ENCODE results near the gene PRPSAP2. TPM values are rescaled to one million over a fixed set of nuclear protein-coding genes. Genes with fewer than 3 reads are reported as not detected.

PRPSAP2 gene
- total and polyA plus RNA-seq, 10 donors = 26.3 to 44.8 (median 30.4) TPM

DNA sequence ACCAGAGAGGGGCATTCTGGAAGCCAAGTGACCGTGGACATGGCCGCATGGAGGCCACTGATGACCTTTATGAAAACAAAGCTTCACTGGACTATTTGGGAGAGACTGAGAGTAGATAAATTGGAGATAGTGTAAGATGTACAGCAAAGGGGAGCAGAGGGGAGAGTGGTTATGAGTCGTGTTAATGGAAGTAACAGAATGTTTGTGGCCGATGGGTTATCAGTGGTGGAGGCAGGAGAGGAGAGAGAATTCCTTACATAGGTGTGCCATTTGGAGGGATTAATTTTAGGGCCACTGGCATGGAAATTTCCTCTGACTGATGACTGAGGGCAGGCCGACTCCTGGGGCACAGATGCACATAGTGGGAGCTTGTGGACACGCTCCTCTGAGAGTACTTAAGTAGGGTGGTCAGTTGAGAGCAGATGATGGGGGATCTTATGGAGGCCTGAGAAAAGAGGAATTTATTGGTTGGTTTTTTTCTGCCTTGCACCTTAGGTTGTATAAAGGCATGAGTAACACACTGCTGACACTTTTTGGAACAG is 19.2 kb downstream of the PRPSAP2 start:
- no peak for DNase-seq
- intact Hi-C loops (cut with DNase I; ENCODE audit: low total_unique reads) = no loop called here
- H3K27ac ChIP-seq = no peak overlapping the region
- no peaks in the 10 kb centered on the region for H3K9me3 ChIP-seq
- H3K27me3 ChIP-seq (replicated peaks in 1 of 7) = no peaks in the 10 kb centered on the region
- no peak overlapping the region for H3K4me3 ChIP-seq
- no peak for TF ChIP-seq POLR2A (IDR thresholded peaks at IDR 0.05)
- TF ChIP-seq POLR2AphosphoS5 (IDR thresholded peaks at IDR 0.05) = no peak
- 95 to 99% (median 96%) methylated on average over 6 of the region's 6 CpGs for WGBS, 5 donors
- H3K36me3 ChIP-seq = peaks cover 5 to 100% (median 82%) of the 10 kb centered on the region in 6 donors
- H3K4me1 ChIP-seq = no peaks in the 10 kb centered on the region

GRCh38 chr17:18888766-18889290 is 30.9 kb downstream of the PRPSAP2 start:
- Histone ChIP-seq H3K9me3 (no peaks in the 10 kb centered on the region), H3K27me3 (replicated peaks in 1 of 7) (no peaks in the 10 kb centered on the region), H3K4me3 (no peak overlapping the region), H3K4me1 (peaks cover 0 to 13% (median 0%) of the 10 kb centered on the region in 6 donors), H3K27ac (peak overlapping the region in 1 of 8 donors; percentile 4), H3K36me3 (peaks cover 0 to 84% (median 64%) of the 10 kb centered on the region in 6 donors)
- TF ChIP-seq CTCF (IDR thresholded peaks at IDR 0.05 in 8 of 11, conservative IDR thresholded peaks at IDR 0.05 in 3 of 11) (no peak), POLR2A (IDR thresholded peaks at IDR 0.05) (no peak), POLR2AphosphoS5 (IDR thresholded peaks at IDR 0.05) (no peak)
- intact Hi-C loops (cut with DNase I; ENCODE audit: low total_unique reads) = no loop called here
- DNase-seq = no peak
- WGBS, 5 donors = 39 to 91% (median 74%) methylated on average over 2 to 9 of the region's 9 CpGs

GRCh38 chr17:18889658-18890057 is 31.7 kb downstream of the PRPSAP2 start:
- 90 to 96% (median 93%) methylated on average over 5 of the region's 5 CpGs for WGBS, 5 donors
- TF ChIP-seq POLR2A (IDR thresholded peaks at IDR 0.05) (no peak), POLR2AphosphoS5 (IDR thresholded peaks at IDR 0.05) (no peak), CTCF (IDR thresholded peaks at IDR 0.05 in 8 of 11, conservative IDR thresholded peaks at IDR 0.05 in 3 of 11) (no peak)
- no peak for DNase-seq

GRCh38 chr17:18891541-18891940 is 33.6 kb downstream of the PRPSAP2 start:
- no peaks in the 10 kb centered on the region for H3K27me3 ChIP-seq (replicated peaks in 1 of 7)
- DNase-seq = no peak
- H3K36me3 ChIP-seq = peaks cover 0 to 84% (median 48%) of the 10 kb centered on the region in 6 donors
- WGBS, 5 donors = 93 to 98% (median 94%) methylated on average over 6 of the region's 6 CpGs
- H3K4me1 ChIP-seq = peaks cover 0 to 13% (median 0%) of the 10 kb centered on the region in 6 donors
- no peak overlapping the region for H3K27ac ChIP-seq
- intact Hi-C loops (cut with DNase I; ENCODE audit: low total_unique reads) = no loop called here
- H3K4me3 ChIP-seq = no peak overlapping the region
- TF ChIP-seq CTCF (IDR thresholded peaks at IDR 0.05 in 8 of 11, conservative IDR thresholded peaks at IDR 0.05 in 3 of 11) (no peak), POLR2A (IDR thresholded peaks at IDR 0.05) (no peak), POLR2AphosphoS5 (IDR thresholded peaks at IDR 0.05) (no peak)
- H3K9me3 ChIP-seq = peaks cover 0 to 9% (median 0%) of the 10 kb centered on the region in 8 donors

More at GRCh38 chr17:18889658-18890057, 31.7 kb downstream of the PRPSAP2 start:
- Histone ChIP-seq H3K9me3 (peaks cover 0 to 4% (median 0%) of the 10 kb centered on the region in 8 donors), H3K27me3 (replicated peaks in 1 of 7) (no peaks in the 10 kb centered on the region), H3K4me3 (no peak overlapping the region), H3K36me3 (peaks cover 0 to 84% (median 61%) of the 10 kb centered on the region in 6 donors), H3K4me1 (peaks cover 0 to 13% (median 0%) of the 10 kb centered on the region in 6 donors), H3K27ac (no peak overlapping the region)
- intact Hi-C loops (cut with DNase I; ENCODE audit: low total_unique reads) = no loop called here

All from spleen (tissue), 11 donors.